Endothelial cell of umbilical vein (primary cell): ENCODE results near the gene NDUFS6. TPM values are rescaled to one million over a fixed set of nuclear protein-coding genes. Genes with fewer than 3 reads are reported as not detected.

ENCODE experiments used
- BruUV-seq: library from RNA; stranded (reverse); fragments of 400-500 nt; replicated peaks from 2 replicates; lab custom pipeline; 2021; lab: Mats Ljungman, UMichigan
- CTCF ChIA-PET: fragments of 300-600, 350-600 bp; sonication (Branson Sonifier 250); formaldehyde crosslinking; loops from one replicate; lab custom pipeline; 2021; ENCODE audit warnings: antibody characterized with exemption, inconsistent platforms; lab: Charles Lee
- POLR2A ChIA-PET: fragments of 300-600, 350-600 bp; sonication (Branson Sonifier 250); formaldehyde crosslinking; loops from one replicate; lab custom pipeline; 2021; ENCODE audit warnings: antibody characterized with exemption, inconsistent platforms; lab: Charles Lee
- DNase-seq: peaks from one replicate; pipeline ENCODE4 v3.0.0-alpha.2; 2011; ENCODE audit warnings: low read depth, low spot score
- FAIRE-seq: peaks from 2 replicates; lab custom pipeline; 2011; peaks lifted over from hg19 to GRCh38; lab: Jason Lieb, UNC
- H2AFZ ChIP-seq: 2 replicates; pipeline ENCODE4 v1.6.0; 2012; ENCODE audit warnings: low read depth, low read length, control low read depth, inconsistent platforms
- H3K27ac ChIP-seq: 2 replicates; pipeline ENCODE4 v1.5.1; 2011; ENCODE audit warnings: low read depth, mild to moderate bottlenecking, control low read depth, low read length, moderate library complexity; ENCODE audit not compliant: insufficient read depth
- H3K27me3 ChIP-seq, 2 experiments: 2 replicates each; pipeline versions ENCODE4 v1.6.0 to v1.6.1; 2011; ENCODE audit warnings: low read length in 2 of 2, mixed read lengths in 1 of 2; ENCODE audit not compliant: control insufficient read depth in 2 of 2, insufficient read depth in 2 of 2
- H3K36me3 ChIP-seq, 2 experiments: 2 replicates in 1 of 2; 3 replicates in 1 of 2; pipeline ENCODE4 v1.5.1; 2011; ENCODE audit warnings: low read length in 2 of 2, mild to moderate bottlenecking in 1 of 2, moderate library complexity in 1 of 2; ENCODE audit not compliant: control insufficient read depth in 2 of 2, insufficient read depth in 2 of 2; ENCODE audit errors: extremely low read depth in 1 of 2
- H3K4me1 ChIP-seq: 3 replicates; pipeline ENCODE4 v1.5.1; 2011; ENCODE audit warnings: mild to moderate bottlenecking, low read length; ENCODE audit not compliant: control insufficient read depth, insufficient read depth; ENCODE audit errors: extremely low read depth
- H3K4me2 ChIP-seq: 2 replicates; pipeline ENCODE4 v1.6.1; 2011; ENCODE audit warnings: low read length, control low read depth, mixed read lengths; ENCODE audit not compliant: insufficient read depth
- H3K4me3 ChIP-seq, 3 experiments: fragments of 200-600 bp in 1 of 3; sonication (generic), shearing (Covaris generic) in 1 of 3; replicated peaks in 1 of 3; 2 replicates each; pipeline ENCODE4 v1.5.1; 2011 to 2016; ENCODE audit warnings: control low read depth in 3 of 3, low read length in 3 of 3, mild to moderate bottlenecking in 2 of 3, inconsistent platforms in 1 of 3, low read depth in 1 of 3, moderate library complexity in 1 of 3; ENCODE audit not compliant: insufficient read depth in 1 of 3
- H3K79me2 ChIP-seq: 2 replicates; pipeline ENCODE4 v1.6.0; 2012; ENCODE audit warnings: low read length, inconsistent platforms; ENCODE audit not compliant: control insufficient read depth, insufficient read depth
- H3K9ac ChIP-seq: replicated peaks from 2 replicates; pipeline ENCODE3; 2011; ENCODE audit warnings: low read length, control low read depth; ENCODE audit not compliant: insufficient read depth; ENCODE audit errors: extremely low read depth
- H3K9me1 ChIP-seq: replicated peaks from 3 replicates; pipeline ENCODE4 v1.6.0; 2011; ENCODE audit warnings: mild to moderate bottlenecking, low read length; ENCODE audit not compliant: control insufficient read depth, insufficient read depth; ENCODE audit errors: extremely low read depth
- H3K9me3 ChIP-seq: replicated peaks from 2 replicates; pipeline ENCODE4 v1.5.1; 2012; ENCODE audit warnings: low read length, inconsistent platforms; ENCODE audit not compliant: control insufficient read depth, insufficient read depth
- H4K20me1 ChIP-seq: replicated peaks from 2 replicates; pipeline ENCODE3; 2011; ENCODE audit warnings: mild to moderate bottlenecking, low read length; ENCODE audit not compliant: control insufficient read depth, insufficient read depth; ENCODE audit errors: extremely low read depth
- CTCF ChIP-seq, 2 donors: IDR thresholded peaks; 1 replicate in 1 of 2; 2 replicates in 1 of 2; pipeline ENCODE4 v1.5.1; 2011; ENCODE audit warnings: low read length in 2 of 2, mild to moderate bottlenecking in 2 of 2, moderate library complexity in 2 of 2, control low read depth in 1 of 2, inconsistent platforms in 1 of 2, low read depth in 1 of 2; ENCODE audit not compliant: insufficient read depth in 1 of 2; ENCODE audit errors: extremely low read depth in 1 of 2
- EZH2 ChIP-seq: IDR thresholded peaks from 2 replicates; pipeline ENCODE4 v1.6.1; 2012; ENCODE audit warnings: borderline replicate concordance, low read depth, mild to moderate bottlenecking, moderate library complexity, low read length, inconsistent platforms; ENCODE audit not compliant: severe bottlenecking
- FOS ChIP-seq: IDR thresholded peaks from 2 replicates; pipeline ENCODE4 v1.6.1; 2011; ENCODE audit warnings: mild to moderate bottlenecking, low read length, moderate library complexity, borderline replicate concordance; ENCODE audit not compliant: insufficient read depth
- GATA2 ChIP-seq: IDR thresholded peaks from 2 replicates; pipeline ENCODE4 v1.7.0; 2011; ENCODE audit warnings: low read depth, mild to moderate bottlenecking, moderate library complexity, mixed read lengths, low read length; ENCODE audit not compliant: insufficient read length, insufficient read depth
- JUN ChIP-seq: IDR thresholded peaks from 2 replicates; pipeline ENCODE4 v1.6.1; 2011; ENCODE audit warnings: borderline replicate concordance, low read depth; ENCODE audit not compliant: insufficient read length, insufficient read depth
- MAX ChIP-seq: IDR thresholded peaks from 2 replicates; pipeline ENCODE4 v1.6.1; 2011; ENCODE audit not compliant: insufficient read depth, insufficient read length
- MYC ChIP-seq: IDR thresholded peaks from one replicate; pipeline ENCODE4 v1.6.1; 2011; ENCODE audit warnings: mild to moderate bottlenecking, low read depth, low read length
- POLR2A ChIP-seq: IDR thresholded peaks from 2 replicates; pipeline ENCODE4 v1.6.1; 2012; ENCODE audit warnings: low read depth, mild to moderate bottlenecking, control low read depth, low read length
- POLR2AphosphoS5 ChIP-seq: IDR thresholded peaks from 2 replicates; pipeline ENCODE4 v1.6.1; 2012; ENCODE audit warnings: low read depth, mild to moderate bottlenecking, control low read depth, low read length, moderate library complexity; ENCODE audit not compliant: insufficient read depth
- dilution Hi-C: fragments of 300-500 bp; cut with MboI; formaldehyde crosslinking; loops from one replicate; pipeline ENCODE4 v1.15.0; 2019; ENCODE audit warnings: low sequenced_read_pairs; ENCODE audit not compliant: extremely low pct_ligation_motif_present
- intact Hi-C: fragments of 100-400 bp; cut with micrococcal nuclease; formaldehyde crosslinking; loops from one replicate; pipeline ENCODE4 v1.10.0; 2022
- polyA plus RNA-seq, 4 experiments: library from polyadenylated mRNA; depleted of rRNA in 3 of 4; stranded (reverse) in 3 of 4; unstranded in 1 of 4; fragments of >200 nt; gene quantifications; 2 replicates each; pipeline versions ENCODE4 v1.2.1 to v1.2.3, GENCODE V29; 2011 to 2012; ENCODE audit warnings: missing spikeins in 1 of 4
- total RNA-seq: library from RNA; stranded (reverse); gene quantifications from 2 replicates; pipeline ENCODE4 v1.2.3, GENCODE V29; 2021

Gene NDUFS6
- total and polyA plus RNA-seq, 2 donors (not counting 3 experiments of a cell fraction or from before 2014, with no cell fraction given) = 42.5 to 127 TPM

GRCh38 chr5:1761453-1761755 is 39.8 kb upstream of the NDUFS6 start:
- no peak overlapping the region for H3K27ac ChIP-seq
- DNase-seq (no peak), FAIRE-seq (no peak)
- peaks cover 0 to 2% of the 10 kb centered on the region in 2 experiments for H3K27me3 ChIP-seq
- no TSS peak for BruUV-seq
- H2AFZ ChIP-seq = no peak overlapping the region
- POLR2A ChIA-PET = no interaction called here
- CTCF ChIA-PET = interaction anchor here (1.2 kb wide), 1 partner anchor 278 kb away, joined by 4 read pairs; no protein-coding TSS in a partner anchor
- intact Hi-C loops (no loop called here), dilution Hi-C loops (no loop called here)
- H3K4me2 ChIP-seq = no peak overlapping the region
- no peak overlapping the region for H3K9ac ChIP-seq
- H3K36me3 ChIP-seq = no peaks in the 10 kb centered on the region
- H3K9me3 ChIP-seq = no peaks in the 10 kb centered on the region
- no peaks in the 10 kb centered on the region for H3K79me2 ChIP-seq
- no peaks in the 10 kb centered on the region for H4K20me1 ChIP-seq
- no peak overlapping the region for H3K4me3 ChIP-seq
- no peaks in the 10 kb centered on the region for H3K4me1 ChIP-seq
- H3K9me1 ChIP-seq = no peaks in the 10 kb centered on the region
- TF ChIP-seq MYC (no peak), POLR2AphosphoS5 (no peak), GATA2 (no peak), POLR2A (no peak), FOS (no peak)

- dilution Hi-C loops = no loop called here
- H4K20me1 ChIP-seq = no peaks in the 10 kb centered on the region
- DNase-seq = no peak
These were observed 38.9 kb upstream of the NDUFS6 start for GRCh38 chr5:1762121-1762882.

More at GRCh38 chr5:1762121-1762882, 38.9 kb upstream of the NDUFS6 start:
- ChIA-PET CTCF (interaction anchor here (1.1 to 4.1 kb wide), 8 partner anchors 11 to 278 kb away, joined by 3 to 84 read pairs (median 6); no protein-coding TSS in a partner anchor), POLR2A (no interaction called here)
- Histone ChIP-seq H3K27me3 (peaks cover 0 to 2% of the 10 kb centered on the region in 2 experiments), H3K27ac (no peak overlapping the region), H3K4me1 (no peaks in the 10 kb centered on the region), H3K4me2 (no peak overlapping the region), H3K36me3 (no peaks in the 10 kb centered on the region), H3K79me2 (no peaks in the 10 kb centered on the region), H3K9ac (no peak overlapping the region), H3K9me3 (no peaks in the 10 kb centered on the region), H3K4me3 (no peak overlapping the region), H3K9me1 (no peaks in the 10 kb centered on the region), H2AFZ (no peak overlapping the region)
- TF ChIP-seq POLR2A (no peak), JUN (no peak), GATA2 (no peak), POLR2AphosphoS5 (no peak), CTCF (IDR thresholded peaks at IDR 0.05; ENCODE audit: extremely low read depth in 1 of 2, insufficient read depth in 1 of 2, low read depth in 1 of 2, low read length in 2 of 2) (no peak), FOS (no peak), MAX (no peak), MYC (no peak), EZH2 (no peak)
- intact Hi-C loops = no loop called here
- no peak for FAIRE-seq
- no TSS peak for BruUV-seq
